ENCODE measurements around the gene RIPK1.

- TF ChIP-seq CTCF (conservative IDR thresholded peaks at IDR 0.05; ENCODE audit: low read depth, low read length) (no peak), EZH2 (IDR thresholded peaks at IDR 0.05; ENCODE audit: low read length, unreplicated experiment) (no peak), EZH2phosphoT487 (IDR thresholded peaks at IDR 0.05; ENCODE audit: borderline replicate concordance, low read length) (no peak)
These were observed 21.7 kb downstream of the RIPK1 start for GRCh38 chr6:3090013-3090412.

Data from PC-3 (cell line).